ENCODE results near the gene GPHN.

GPHN gene

GRCh38 chr14:67167420-67168109 lies 659.6 kb downstream of the GPHN start:
- H3K4me3 ChIP-seq (ENCODE audit: low read length): no peak overlapping the region
- TF ChIP-seq CTCF (IDR thresholded peaks at IDR 0.05; ENCODE audit: insufficient read depth, low read depth, low read length, missing control alignments): no peak
- no peak for DNase-seq (ENCODE audit: low read depth)

- no peak overlapping the region for H3K4me3 ChIP-seq (ENCODE audit: low read length)
- DNase-seq (ENCODE audit: low read depth): no peak
- no peak for TF ChIP-seq CTCF (IDR thresholded peaks at IDR 0.05; ENCODE audit: insufficient read depth, low read depth, low read length, missing control alignments)
These were observed 660.1 kb downstream of the GPHN start for GRCh38 chr14:67168110-67168441.

GRCh38 chr14:67170660-67171059 lies 662.7 kb downstream of the GPHN start:
- H3K4me3 ChIP-seq (ENCODE audit: low read length): no peak overlapping the region
- no peak for TF ChIP-seq CTCF (IDR thresholded peaks at IDR 0.05; ENCODE audit: insufficient read depth, low read depth, low read length, missing control alignments)
- DNase-seq (ENCODE audit: low read depth): no peak

- no peak overlapping the region for H3K4me3 ChIP-seq (ENCODE audit: low read length)
- DNase-seq (ENCODE audit: low read depth): no peak
- TF ChIP-seq CTCF (IDR thresholded peaks at IDR 0.05; ENCODE audit: insufficient read depth, low read depth, low read length, missing control alignments): no peak
These were observed 664.1 kb downstream of the GPHN start for GRCh38 chr14:67172056-67172455.

GRCh38 chr14:67172520-67172919 lies 664.6 kb downstream of the GPHN start:
- no peak for DNase-seq (ENCODE audit: low read depth)
- no peak for TF ChIP-seq CTCF (IDR thresholded peaks at IDR 0.05; ENCODE audit: insufficient read depth, low read depth, low read length, missing control alignments)
- no peak overlapping the region for H3K4me3 ChIP-seq (ENCODE audit: low read length)

GRCh38 chr14:67173719-67174118 lies 665.8 kb downstream of the GPHN start:
- DNase-seq (ENCODE audit: low read depth): no peak
- H3K4me3 ChIP-seq (ENCODE audit: low read length): no peak overlapping the region
- TF ChIP-seq CTCF (IDR thresholded peaks at IDR 0.05; ENCODE audit: insufficient read depth, low read depth, low read length, missing control alignments): no peak

- no peak overlapping the region for H3K4me3 ChIP-seq (ENCODE audit: low read length)
- TF ChIP-seq CTCF (IDR thresholded peaks at IDR 0.05; ENCODE audit: insufficient read depth, low read depth, low read length, missing control alignments): no peak
- DNase-seq (ENCODE audit: low read depth): peak; percentile 29
These were observed 678.3 kb downstream of the GPHN start for GRCh38 chr14:67186172-67186768.

Data from epithelial cell of esophagus (primary cell).